AG10803 (cell line): ENCODE data around the gene MAEA.

ENCODE experiments used
- DNase-seq: peaks from one replicate; pipeline ENCODE4 v3.0.0; 2010; ENCODE audit warnings: low read depth
- H3K4me3 ChIP-seq: 2 replicates; pipeline ENCODE4 v1.5.1; 2011; ENCODE audit warnings: mild to moderate bottlenecking, low read length, control low read depth
- CTCF ChIP-seq: conservative IDR thresholded peaks from 2 replicates; pipeline ENCODE4 v1.5.1; 2011; ENCODE audit warnings: mild to moderate bottlenecking, low read length, control low read depth, inconsistent platforms

MAEA gene

DNA sequence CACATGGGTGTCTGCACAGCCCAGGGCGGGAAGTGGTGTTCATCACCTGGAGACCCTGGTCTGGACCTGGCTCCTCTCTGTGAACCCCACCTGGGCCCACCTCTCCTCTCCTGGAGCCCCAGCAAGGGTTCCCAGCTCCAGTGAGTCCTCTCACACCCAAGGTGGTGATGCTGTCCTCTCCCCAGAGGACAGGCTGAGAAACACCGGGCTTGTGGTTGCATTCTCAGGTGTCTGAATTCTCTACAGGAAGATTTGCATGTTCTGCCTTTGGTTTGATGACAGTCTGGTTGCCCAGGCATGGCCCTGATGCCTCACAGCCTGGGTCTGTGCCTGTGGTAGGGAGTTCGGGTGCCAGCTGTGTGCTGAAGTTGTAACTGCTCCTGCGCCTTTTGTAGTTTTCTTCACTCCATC, 3.8 kb downstream of the MAEA start:
- H3K4me3 ChIP-seq: no peak overlapping the region
- no peak for TF ChIP-seq CTCF

GRCh38 chr4:1293991-1294390, 4.3 kb downstream of the MAEA start:
- no peak for DNase-seq
- no peak overlapping the region for H3K4me3 ChIP-seq
- no peak for TF ChIP-seq CTCF

More for the DNA sequence above, 3.8 kb downstream of the MAEA start:
- DNase-seq: no peak

DNA sequence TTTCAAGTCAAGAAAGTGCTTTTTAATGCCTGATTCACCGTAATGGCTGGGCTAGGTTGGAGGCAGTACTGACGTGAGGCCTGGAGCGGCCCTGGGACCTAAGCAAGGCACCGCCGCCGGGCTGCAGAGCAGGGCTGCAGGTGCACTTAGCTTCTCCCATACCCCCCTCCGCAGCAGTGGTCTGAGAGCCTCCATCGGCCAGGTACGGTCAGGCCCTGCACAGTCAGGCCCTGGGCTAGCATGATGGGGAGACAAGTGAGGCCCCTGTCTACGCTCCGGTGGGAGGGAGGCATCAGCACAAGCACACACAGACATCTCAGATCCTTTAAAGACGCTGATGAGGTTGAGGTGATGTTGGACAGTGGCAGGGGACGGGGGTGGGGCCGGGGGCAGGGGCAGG, 4.7 kb downstream of the MAEA start:
- DNase-seq: no peak
- no peak overlapping the region for H3K4me3 ChIP-seq
- TF ChIP-seq CTCF: no peak

GRCh38 chr4:1294891-1295290, 5.2 kb downstream of the MAEA start:
- TF ChIP-seq CTCF: no peak
- no peak for DNase-seq

DNA sequence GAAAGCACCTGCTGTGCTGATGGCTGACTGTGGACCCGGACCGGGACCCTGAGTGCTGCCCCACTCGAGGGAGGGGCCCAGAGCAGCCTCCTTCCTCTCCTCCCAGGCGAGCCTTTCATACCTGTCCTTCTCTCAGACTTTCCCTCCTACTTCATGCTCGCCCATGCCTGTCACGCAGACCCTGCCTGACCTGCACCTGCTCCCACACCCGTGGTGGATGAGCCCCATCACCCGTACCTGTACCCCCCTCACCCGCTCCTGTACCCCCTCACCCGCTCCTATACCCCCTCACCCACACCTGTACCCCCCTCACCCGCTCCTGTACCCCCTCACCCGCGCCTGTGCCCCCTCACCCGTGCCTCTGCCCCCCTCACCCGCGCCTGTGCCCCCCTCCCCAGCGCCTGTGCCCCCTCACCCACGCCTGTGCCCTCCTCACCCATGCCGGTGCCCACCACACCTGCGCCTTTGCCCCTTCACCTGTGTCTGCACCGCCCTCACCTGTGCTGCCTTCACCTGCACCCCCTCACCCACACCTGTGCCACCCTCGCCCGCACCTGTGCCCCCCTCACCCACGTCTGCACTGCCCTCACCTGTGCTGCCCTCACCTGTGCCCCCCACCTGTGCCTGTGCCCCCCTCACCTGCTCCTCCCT, 5.8 kb downstream of the MAEA start:
- no peak for DNase-seq
- H3K4me3 ChIP-seq: no peak overlapping the region
- TF ChIP-seq CTCF: no peak

More at GRCh38 chr4:1294891-1295290, 5.2 kb downstream of the MAEA start:
- H3K4me3 ChIP-seq: no peak overlapping the region

- no peak for DNase-seq
- TF ChIP-seq CTCF: no peak
- no peak overlapping the region for H3K4me3 ChIP-seq
Observed at GRCh38 chr4:1296324-1297022, 6.8 kb downstream of the MAEA start.

DNA sequence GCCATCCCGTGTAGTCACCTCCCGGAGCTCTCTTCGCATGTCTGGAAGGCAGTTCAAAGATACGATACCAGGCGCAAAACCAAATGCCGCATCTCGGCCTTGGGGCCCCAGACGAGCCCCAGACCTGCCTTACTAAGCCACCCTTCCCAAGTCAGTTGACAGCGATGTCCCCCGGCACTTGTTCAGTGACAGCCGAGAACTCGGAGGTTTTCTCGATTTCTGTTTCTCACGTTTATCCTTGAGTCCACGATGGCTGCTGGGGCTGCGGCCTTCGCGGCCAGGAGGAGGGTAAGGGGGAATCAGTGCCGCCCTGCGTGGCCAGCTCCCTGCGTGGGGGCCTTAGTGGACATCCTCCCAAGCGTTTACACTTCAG, 7.3 kb downstream of the MAEA start:
- TF ChIP-seq CTCF: no peak
- no peak overlapping the region for H3K4me3 ChIP-seq
- no peak for DNase-seq
